Hematopoietic multipotent progenitor cell (in vitro differentiated cells): Measurements from ENCODE around the gene PLG. TPM values are rescaled to one million over a fixed set of nuclear protein-coding genes. Genes with fewer than 3 reads are reported as not detected.

ENCODE experiments used
- total RNA-seq: library from RNA; depleted of rRNA; stranded (reverse); fragments of >200 nt; gene quantifications from one replicate; pipeline ENCODE4 v1.2.3, GENCODE V29; 2012

The PLG gene
- total RNA-seq, 1 donor, result under 0.01 TPM

Other genes starting within 250 kb of the PLG start
- gene LPA, start 38.0 kb upstream of the PLG start, total RNA-seq, result not detected